NB4 (cell line): Measurements from ENCODE around the gene MGAM2.

Experiments used
- CTCF ChIP-seq: IDR thresholded peaks from one replicate; pipeline ENCODE4 v1.5.1; 2012; ENCODE audit warnings: low read depth, low read length
- MAX ChIP-seq: IDR thresholded peaks from 2 replicates; pipeline ENCODE4 v1.6.1; 2011; ENCODE audit warnings: low read depth, low read length
- MYC ChIP-seq: IDR thresholded peaks from 2 replicates; pipeline ENCODE4 v1.6.1; 2011; ENCODE audit warnings: low read depth, low read length
- POLR2A ChIP-seq: IDR thresholded peaks from 2 replicates; pipeline ENCODE4 v1.6.1; 2011; ENCODE audit warnings: mild to moderate bottlenecking; ENCODE audit not compliant: insufficient read length; ENCODE audit errors: extremely low read depth

GRCh38 chr7:142150356-142150755, 38.8 kb downstream of the MGAM2 start:
- TF ChIP-seq CTCF (no peak), POLR2A (no peak), MYC (no peak), MAX (no peak)
